BLaER1 (cell line): ENCODE measurements around the gene CDH13.

ENCODE experiments used
- H3K27ac ChIP-seq: shearing (Covaris generic); formaldehyde crosslinking; 2 replicates; pipeline ENCODE4 v1.8.1; 2022
- H3K27me3 ChIP-seq: shearing (Covaris generic); formaldehyde crosslinking; 2 replicates; pipeline ENCODE4 v1.8.1; 2022
- H3K36me3 ChIP-seq: shearing (Covaris generic); formaldehyde crosslinking; 2 replicates; pipeline ENCODE4 v1.8.1; 2022
- H3K4me1 ChIP-seq: shearing (Covaris generic); formaldehyde crosslinking; 2 replicates; pipeline ENCODE4 v1.8.1; 2022
- H3K4me2 ChIP-seq: shearing (Covaris generic); formaldehyde crosslinking; 2 replicates; pipeline ENCODE4 v1.8.1; 2022
- H3K4me3 ChIP-seq: shearing (Covaris generic); formaldehyde crosslinking; 2 replicates; pipeline ENCODE4 v1.8.1; 2022
- H3K9ac ChIP-seq: shearing (Covaris generic); formaldehyde crosslinking; 2 replicates; pipeline ENCODE4 v1.8.1; 2022
- H3K9me3 ChIP-seq: shearing (Covaris generic); formaldehyde crosslinking; 2 replicates; pipeline ENCODE4 v1.8.1; 2022
- H4K20me1 ChIP-seq: shearing (Covaris generic); formaldehyde crosslinking; 2 replicates; pipeline ENCODE4 v1.8.1; 2022
- Cebpa-rat ChIP-seq: shearing (Covaris generic); IDR thresholded peaks from 2 replicates; pipeline ENCODE4 v1.8.1; 2022

CDH13 gene

GRCh38 chr16:83648347-83648746 lies 1021.6 kb downstream of the CDH13 start:
- no peak overlapping the region for H3K4me2 ChIP-seq
- H3K27ac ChIP-seq, result no peak overlapping the region

GRCh38 chr16:83651871-83652270 lies 1025.1 kb downstream of the CDH13 start:
- H3K36me3 ChIP-seq, result no peaks in the 10 kb centered on the region
- TF ChIP-seq Cebpa-rat, result no peak
- H3K4me1 ChIP-seq, result no peaks in the 10 kb centered on the region
- H3K9ac ChIP-seq, result no peak overlapping the region
- no peaks in the 10 kb centered on the region for H3K27me3 ChIP-seq
- H4K20me1 ChIP-seq, result no peaks in the 10 kb centered on the region
- H3K27ac ChIP-seq, result no peak overlapping the region
- no peak overlapping the region for H3K4me3 ChIP-seq
- H3K4me2 ChIP-seq, result no peak overlapping the region
- no peaks in the 10 kb centered on the region for H3K9me3 ChIP-seq

More at GRCh38 chr16:83648347-83648746, 1021.6 kb downstream of the CDH13 start:
- Histone ChIP-seq H3K9me3 (no peaks in the 10 kb centered on the region), H3K9ac (no peak overlapping the region), H3K36me3 (no peaks in the 10 kb centered on the region), H3K4me1 (no peaks in the 10 kb centered on the region), H3K4me3 (no peak overlapping the region), H3K27me3 (no peaks in the 10 kb centered on the region), H4K20me1 (no peaks in the 10 kb centered on the region)
- TF ChIP-seq Cebpa-rat, result no peak

- no peaks in the 10 kb centered on the region for H3K36me3 ChIP-seq
- H3K27ac ChIP-seq, result no peak overlapping the region
- no peak overlapping the region for H3K4me3 ChIP-seq
- no peak overlapping the region for H3K4me2 ChIP-seq
- no peak overlapping the region for H3K9ac ChIP-seq
- H3K27me3 ChIP-seq, result no peaks in the 10 kb centered on the region
- H3K4me1 ChIP-seq, result no peaks in the 10 kb centered on the region
- no peaks in the 10 kb centered on the region for H3K9me3 ChIP-seq
- TF ChIP-seq Cebpa-rat, result peak; percentile 96
- no peaks in the 10 kb centered on the region for H4K20me1 ChIP-seq
These were observed 1026.2 kb downstream of the CDH13 start for GRCh38 chr16:83652943-83653342.

- no peaks in the 10 kb centered on the region for H4K20me1 ChIP-seq
- TF ChIP-seq Cebpa-rat, result no peak
- no peaks in the 10 kb centered on the region for H3K27me3 ChIP-seq
- H3K4me1 ChIP-seq, result no peaks in the 10 kb centered on the region
- no peaks in the 10 kb centered on the region for H3K36me3 ChIP-seq
- H3K4me2 ChIP-seq, result no peak overlapping the region
- H3K4me3 ChIP-seq, result no peak overlapping the region
- no peak overlapping the region for H3K9ac ChIP-seq
- H3K27ac ChIP-seq, result no peak overlapping the region
- no peaks in the 10 kb centered on the region for H3K9me3 ChIP-seq
These were observed 1027.0 kb downstream of the CDH13 start for GRCh38 chr16:83653785-83654184.

- H3K4me3 ChIP-seq, result no peak overlapping the region
- H4K20me1 ChIP-seq, result no peaks in the 10 kb centered on the region
- TF ChIP-seq Cebpa-rat, result no peak
- no peaks in the 10 kb centered on the region for H3K4me1 ChIP-seq
- no peaks in the 10 kb centered on the region for H3K36me3 ChIP-seq
- no peaks in the 10 kb centered on the region for H3K27me3 ChIP-seq
- no peak overlapping the region for H3K4me2 ChIP-seq
- H3K9ac ChIP-seq, result no peak overlapping the region
- no peak overlapping the region for H3K27ac ChIP-seq
- H3K9me3 ChIP-seq, result 0 out of 2 replicates have a peak, but pooled peaks cover 11% of the 10 kb centered on the region
These were observed 1033.5 kb downstream of the CDH13 start for GRCh38 chr16:83660282-83660681.

DNA sequence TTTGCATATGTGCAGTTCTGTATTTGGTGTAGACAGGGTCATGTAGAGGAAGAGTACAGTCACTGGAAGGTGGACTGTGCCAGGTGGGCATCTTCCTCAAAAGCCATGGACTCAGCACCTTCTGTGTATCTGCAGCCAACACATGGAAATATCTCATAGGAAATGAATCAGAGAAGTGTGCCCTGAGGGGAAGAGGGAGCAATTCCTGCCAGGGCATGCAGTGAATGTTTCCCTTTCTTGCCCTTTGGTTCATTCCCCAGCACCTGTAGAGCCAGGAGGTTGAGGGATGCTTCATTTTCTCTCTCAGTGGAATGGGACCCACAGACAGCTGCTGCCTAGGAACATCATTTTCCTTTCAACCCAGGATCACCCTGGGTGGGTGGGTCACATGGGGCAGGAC lies 1034.9 kb downstream of the CDH13 start:
- Histone ChIP-seq H3K9ac (no peak overlapping the region), H3K4me1 (no peaks in the 10 kb centered on the region), H3K4me3 (no peak overlapping the region), H3K9me3 (0 out of 2 replicates have a peak, but pooled peaks cover 11% of the 10 kb centered on the region), H3K36me3 (no peaks in the 10 kb centered on the region), H3K27ac (no peak overlapping the region), H4K20me1 (no peaks in the 10 kb centered on the region), H3K27me3 (no peaks in the 10 kb centered on the region), H3K4me2 (no peak overlapping the region)
- no peak for TF ChIP-seq Cebpa-rat

- no peak overlapping the region for H3K27ac ChIP-seq
- peaks cover 26% of the 10 kb centered on the region for H3K9me3 ChIP-seq
- H3K27me3 ChIP-seq, result no peaks in the 10 kb centered on the region
- no peaks in the 10 kb centered on the region for H4K20me1 ChIP-seq
- no peak overlapping the region for H3K9ac ChIP-seq
- no peak overlapping the region for H3K4me3 ChIP-seq
- TF ChIP-seq Cebpa-rat, result no peak
- H3K36me3 ChIP-seq, result no peaks in the 10 kb centered on the region
- no peak overlapping the region for H3K4me2 ChIP-seq
- no peaks in the 10 kb centered on the region for H3K4me1 ChIP-seq
These were observed 1039.7 kb downstream of the CDH13 start for GRCh38 chr16:83666449-83666848.

- H3K9ac ChIP-seq, result no peak overlapping the region
- H3K36me3 ChIP-seq, result no peaks in the 10 kb centered on the region
- peaks cover 23% of the 10 kb centered on the region for H3K9me3 ChIP-seq
- no peak for TF ChIP-seq Cebpa-rat
- H3K27ac ChIP-seq, result no peak overlapping the region
- H3K4me2 ChIP-seq, result no peak overlapping the region
- H3K4me3 ChIP-seq, result no peak overlapping the region
- no peaks in the 10 kb centered on the region for H3K4me1 ChIP-seq
- no peaks in the 10 kb centered on the region for H4K20me1 ChIP-seq
- H3K27me3 ChIP-seq, result no peaks in the 10 kb centered on the region
These were observed 1042.7 kb downstream of the CDH13 start for GRCh38 chr16:83669456-83669855.

- no peak overlapping the region for H3K4me2 ChIP-seq
- H3K27me3 ChIP-seq, result no peaks in the 10 kb centered on the region
- H4K20me1 ChIP-seq, result no peaks in the 10 kb centered on the region
- H3K36me3 ChIP-seq, result no peaks in the 10 kb centered on the region
- no peak overlapping the region for H3K4me3 ChIP-seq
- peaks cover 18% of the 10 kb centered on the region for H3K9me3 ChIP-seq
- no peak overlapping the region for H3K27ac ChIP-seq
- TF ChIP-seq Cebpa-rat, result no peak
- no peak overlapping the region for H3K9ac ChIP-seq
- peaks cover 6% of the 10 kb centered on the region; the same call in 1 of the 2 replicates for H3K4me1 ChIP-seq
These were observed 1048.3 kb downstream of the CDH13 start for GRCh38 chr16:83674931-83675535.

- no peaks in the 10 kb centered on the region for H3K27me3 ChIP-seq
- peaks cover 6% of the 10 kb centered on the region for H3K4me1 ChIP-seq
- no peak for TF ChIP-seq Cebpa-rat
- H4K20me1 ChIP-seq, result no peaks in the 10 kb centered on the region
- no peak overlapping the region for H3K4me2 ChIP-seq
- no peak overlapping the region for H3K4me3 ChIP-seq
- H3K27ac ChIP-seq, result no peak overlapping the region
- no peak overlapping the region for H3K9ac ChIP-seq
- H3K9me3 ChIP-seq, result peaks cover 8% of the 10 kb centered on the region
- no peaks in the 10 kb centered on the region for H3K36me3 ChIP-seq
These were observed 1049.3 kb downstream of the CDH13 start for GRCh38 chr16:83676086-83676485.

- H3K4me1 ChIP-seq, result peaks cover 38% of the 10 kb centered on the region
- no peaks in the 10 kb centered on the region for H3K9me3 ChIP-seq
- H4K20me1 ChIP-seq, result no peaks in the 10 kb centered on the region
- peak overlapping the region; percentile 39 for H3K4me2 ChIP-seq
- H3K27me3 ChIP-seq, result no peaks in the 10 kb centered on the region
- no peak overlapping the region for H3K4me3 ChIP-seq
- H3K27ac ChIP-seq, result no peak overlapping the region
- no peak overlapping the region for H3K9ac ChIP-seq
- H3K36me3 ChIP-seq, result no peaks in the 10 kb centered on the region
- no peak for TF ChIP-seq Cebpa-rat
These were observed 1054.2 kb downstream of the CDH13 start for GRCh38 chr16:83680980-83681379.
